HG03354 (cell line): ENCODE results near the gene LOXHD1.

Experiments used
- ATAC-seq: cut with Tn5 transposase; IDR thresholded peaks from one replicate; pipeline ENCODE4 v1.9.1; 2021; ENCODE audit warnings: mild to moderate bottlenecking; ENCODE audit not compliant: unreplicated experiment, poor library complexity, severe bottlenecking

The LOXHD1 gene

DNA sequence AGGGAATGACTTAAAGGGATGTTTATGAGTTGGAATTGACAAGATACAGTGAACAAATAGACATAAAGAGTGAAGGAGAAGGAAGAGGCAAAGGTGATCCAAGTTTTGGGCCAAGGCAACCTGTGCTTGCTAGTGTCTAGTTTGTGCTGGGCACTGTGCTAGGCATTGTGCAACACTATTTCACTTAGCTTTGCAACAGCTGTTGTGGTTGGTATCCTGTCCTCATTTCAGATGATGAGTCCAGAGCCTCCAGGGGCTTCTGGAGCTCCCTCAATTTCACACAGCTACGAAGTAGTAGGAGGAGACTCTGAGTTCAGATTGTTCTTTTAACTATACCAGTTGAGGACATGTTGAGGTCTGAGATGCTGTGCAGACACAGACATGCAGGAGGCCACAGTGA lies 18.1 kb upstream of the LOXHD1 start:
- no peak for ATAC-seq

DNA sequence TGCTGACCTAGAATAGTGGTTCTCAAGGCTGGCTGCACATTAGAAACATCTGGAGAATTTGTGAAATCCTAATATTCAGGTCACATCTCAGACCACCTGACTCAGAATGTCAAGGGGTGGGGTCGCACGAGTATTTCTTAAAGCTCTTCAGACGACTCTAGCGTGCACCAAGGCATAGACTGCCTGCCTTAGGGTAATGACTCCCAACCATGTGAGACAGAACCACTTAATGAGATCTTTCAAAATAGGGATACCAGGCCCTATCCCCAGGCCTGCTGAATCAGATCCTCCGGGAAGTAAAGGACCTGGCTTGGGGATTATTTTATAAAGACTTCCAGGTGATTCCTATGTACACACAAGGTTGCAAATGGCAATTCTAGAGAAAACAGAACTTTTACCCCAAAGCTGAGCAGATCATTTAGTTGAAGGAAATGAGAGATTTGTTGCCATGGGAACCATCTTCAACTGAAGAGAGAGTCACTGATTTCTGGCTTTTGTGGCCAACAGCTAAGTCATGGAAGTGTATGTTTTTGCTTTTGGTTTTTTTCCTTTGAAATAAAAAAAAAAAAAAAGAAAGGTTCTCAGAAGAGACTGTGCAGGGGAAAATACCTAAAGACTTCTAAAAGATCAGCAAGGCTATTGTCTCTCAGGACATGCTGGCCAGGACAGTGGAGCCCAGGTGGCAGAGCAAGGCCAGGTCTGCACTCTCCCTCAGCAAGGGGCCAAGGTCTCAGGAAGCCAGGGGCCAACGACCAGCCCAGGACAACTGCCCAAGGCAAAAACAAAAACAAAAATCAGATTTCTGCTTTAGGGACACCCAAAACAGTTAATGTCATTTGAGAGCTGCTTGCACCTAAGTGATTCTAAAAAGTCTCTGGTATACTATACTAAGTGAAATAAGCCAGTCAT lies 15.3 kb upstream of the LOXHD1 start:
- no peak for ATAC-seq

DNA sequence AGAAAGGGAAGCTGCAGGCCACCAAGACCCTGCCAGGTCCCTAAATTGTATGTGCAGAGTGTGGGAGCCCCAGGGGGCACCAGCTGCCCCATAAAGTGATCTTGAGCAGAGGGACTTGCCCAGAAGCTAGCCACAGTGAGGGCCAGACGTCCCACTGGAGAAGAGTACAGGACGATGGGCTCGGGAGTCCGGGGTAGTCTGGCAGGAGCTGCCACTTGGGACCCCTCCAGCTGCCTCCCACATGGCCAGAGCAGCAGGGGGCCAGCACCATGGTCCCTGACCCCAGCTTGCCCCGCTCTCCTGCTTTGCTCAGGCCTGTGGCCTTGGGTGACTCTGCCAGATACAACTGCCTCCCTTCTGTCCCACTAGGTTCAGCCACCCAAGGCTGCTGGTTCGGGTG lies 11.7 kb upstream of the LOXHD1 start:
- ATAC-seq: no peak

DNA sequence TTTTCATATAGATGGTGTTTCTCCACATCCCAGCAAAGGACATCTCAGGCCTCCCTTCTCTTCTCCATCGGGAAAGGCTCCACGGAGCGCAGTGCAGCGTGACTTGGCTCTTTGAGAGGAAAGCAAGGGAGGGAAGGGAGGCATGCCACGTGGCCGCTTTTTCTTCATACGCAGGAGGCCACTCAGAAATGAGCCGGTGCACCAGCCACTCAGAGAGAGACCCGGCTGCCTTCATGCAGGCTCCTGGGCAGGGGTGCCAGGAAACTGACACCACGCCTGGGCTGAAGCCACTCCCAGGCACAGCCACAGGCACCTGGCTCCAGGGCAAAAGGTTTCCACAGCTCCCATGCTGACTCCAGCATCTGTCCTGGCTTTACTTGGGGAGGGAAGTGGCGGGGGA lies 11.1 kb upstream of the LOXHD1 start:
- ATAC-seq: no peak

DNA sequence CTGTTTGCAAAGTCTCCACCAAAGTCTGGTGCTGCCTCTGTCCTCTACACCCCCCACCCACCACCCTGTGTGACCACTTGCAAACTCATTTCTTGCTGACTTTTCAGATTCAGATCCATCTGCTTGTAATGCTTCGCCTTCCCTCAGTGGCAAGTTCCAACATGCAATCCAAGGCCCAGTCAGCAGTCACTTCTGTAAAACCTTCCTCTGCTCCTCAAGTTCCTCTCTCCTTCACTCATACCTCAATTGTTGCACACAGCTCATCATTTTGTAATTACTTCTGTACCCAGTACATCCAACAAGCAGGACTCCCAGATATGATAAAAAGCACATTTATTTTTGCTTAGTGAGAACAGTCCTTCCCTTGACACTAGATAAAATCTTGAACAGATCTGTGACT lies 6.5 kb upstream of the LOXHD1 start:
- ATAC-seq: no peak

DNA sequence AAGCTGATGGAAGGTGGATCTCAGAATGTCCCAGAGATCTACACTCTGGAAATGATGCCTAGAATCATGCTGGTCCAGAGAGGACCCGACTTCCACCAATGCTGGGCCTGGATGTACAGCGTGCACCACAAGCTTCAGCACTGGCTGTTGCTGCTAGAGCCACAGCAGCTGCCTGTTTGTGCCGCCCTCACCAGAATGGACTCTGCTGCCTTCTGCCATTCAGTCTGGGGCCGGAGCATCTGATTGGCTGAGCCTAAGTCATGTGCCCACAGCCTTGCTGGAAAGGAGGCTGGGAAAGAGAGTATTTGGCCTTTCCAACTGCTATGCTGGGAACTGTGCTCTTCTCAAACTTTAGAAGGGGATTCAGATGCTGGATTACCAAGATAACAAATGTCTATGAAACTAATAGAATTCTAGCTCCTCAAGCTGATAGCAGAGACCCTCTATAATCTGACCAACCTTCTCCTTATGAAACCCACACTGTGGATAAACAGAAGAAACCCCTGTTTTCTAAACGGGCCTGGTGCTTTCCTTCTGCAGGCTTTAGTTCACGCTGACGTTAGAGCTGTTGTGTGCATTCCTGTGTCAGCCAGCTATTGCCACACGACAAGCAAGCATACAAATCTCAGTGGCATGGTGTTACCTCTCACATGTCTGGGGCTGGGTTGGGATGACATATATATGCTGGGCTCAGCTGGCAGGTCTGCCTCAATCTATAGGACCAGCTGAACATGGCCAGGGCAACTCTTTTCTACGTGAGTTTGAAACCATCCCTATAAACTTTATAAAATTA lies 4.1 kb upstream of the LOXHD1 start:
- ATAC-seq: no peak

DNA sequence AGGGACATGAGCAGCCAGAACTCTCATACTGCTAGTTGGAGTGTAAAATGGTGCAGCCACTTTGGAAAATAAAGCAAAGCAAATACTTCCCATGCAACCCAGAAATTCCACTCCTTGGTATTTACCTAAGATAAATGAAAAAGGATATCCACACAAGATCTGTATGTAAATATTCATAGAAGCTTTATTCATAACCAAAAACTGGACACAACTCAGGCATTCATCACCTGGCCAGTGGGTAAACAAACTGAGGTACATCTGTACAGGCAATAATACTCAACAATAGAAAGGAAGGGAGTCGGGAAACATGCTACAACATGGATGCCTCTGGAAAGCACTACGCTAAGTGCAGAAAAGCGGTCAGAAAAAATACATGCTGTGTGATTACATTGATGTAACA lies 2.5 kb upstream of the LOXHD1 start:
- no peak for ATAC-seq

DNA sequence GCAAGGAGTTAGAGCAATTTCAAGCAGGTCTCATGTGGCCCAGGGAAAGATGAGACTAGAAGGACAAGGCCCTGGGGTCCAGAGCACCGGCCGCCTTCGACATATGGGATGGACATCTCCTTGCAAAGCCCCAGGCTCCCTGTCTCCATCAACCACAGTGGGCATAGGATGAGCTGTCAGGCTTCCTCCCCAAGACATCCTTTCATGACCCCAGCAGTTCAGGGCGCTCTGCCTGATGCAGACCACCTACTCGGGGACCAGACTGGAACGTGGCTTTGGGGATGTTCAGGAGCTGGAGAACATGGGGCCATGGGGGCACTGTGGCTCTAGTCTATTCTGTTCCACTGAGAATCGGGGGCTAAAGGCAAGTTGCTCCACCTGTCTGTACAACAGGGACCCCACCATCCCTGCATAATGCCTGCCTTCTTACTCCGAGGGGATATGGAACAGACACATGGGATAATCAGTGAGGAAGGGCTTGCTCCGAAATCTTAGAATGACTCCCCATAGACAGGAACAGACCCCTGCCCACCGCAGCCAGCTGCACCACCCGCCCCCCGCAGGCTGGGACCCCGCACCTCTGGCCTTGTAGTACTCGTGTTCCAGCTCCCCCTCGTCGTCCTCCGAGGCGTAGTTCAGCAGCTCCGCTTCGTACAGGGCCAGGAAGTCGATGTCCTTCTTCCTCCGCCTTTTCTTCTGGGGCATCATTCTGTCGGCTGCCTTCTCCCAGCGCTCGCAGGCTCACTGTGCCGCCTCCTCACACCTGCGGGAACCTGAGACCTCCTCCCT lies 500 bp downstream of the LOXHD1 start:
- no peak for ATAC-seq

DNA sequence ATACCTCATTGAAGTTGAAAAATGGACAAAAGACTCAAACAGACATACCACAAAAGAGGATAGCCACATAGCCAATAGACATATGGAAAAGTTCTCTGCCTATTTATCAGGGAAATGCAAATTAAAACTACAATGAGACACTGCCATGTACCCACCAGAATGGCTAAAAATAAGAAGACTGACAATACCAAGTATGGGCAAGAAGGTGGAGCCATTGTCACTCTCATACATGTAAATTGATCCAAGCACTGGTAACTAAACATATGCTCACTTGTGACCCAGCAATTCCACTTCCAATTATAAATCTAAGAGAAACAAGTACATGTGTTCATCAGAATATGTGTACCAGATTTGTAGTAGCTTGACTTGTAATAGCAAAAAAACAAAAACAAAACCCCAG lies 4.6 kb downstream of the LOXHD1 start:
- no peak for ATAC-seq

DNA sequence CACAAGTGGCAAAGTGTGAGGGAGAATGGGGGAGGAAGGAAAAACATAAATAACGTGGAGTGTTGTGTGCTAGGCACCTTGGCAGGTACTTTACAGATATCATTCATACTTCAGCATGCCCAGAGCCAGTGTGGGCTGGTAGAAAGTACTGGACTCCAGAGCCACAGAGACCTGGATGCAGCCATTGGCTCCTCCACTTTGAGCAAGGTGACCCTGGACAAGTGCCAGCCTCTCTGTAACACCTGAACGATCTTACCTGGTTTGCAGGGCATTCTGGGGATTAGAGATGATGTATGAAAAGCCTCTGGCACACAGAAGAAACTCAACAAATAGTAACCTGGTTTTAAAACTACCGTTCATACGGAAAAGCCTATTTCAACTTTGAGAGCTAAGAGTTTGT lies 6.3 kb downstream of the LOXHD1 start:
- ATAC-seq: no peak

DNA sequence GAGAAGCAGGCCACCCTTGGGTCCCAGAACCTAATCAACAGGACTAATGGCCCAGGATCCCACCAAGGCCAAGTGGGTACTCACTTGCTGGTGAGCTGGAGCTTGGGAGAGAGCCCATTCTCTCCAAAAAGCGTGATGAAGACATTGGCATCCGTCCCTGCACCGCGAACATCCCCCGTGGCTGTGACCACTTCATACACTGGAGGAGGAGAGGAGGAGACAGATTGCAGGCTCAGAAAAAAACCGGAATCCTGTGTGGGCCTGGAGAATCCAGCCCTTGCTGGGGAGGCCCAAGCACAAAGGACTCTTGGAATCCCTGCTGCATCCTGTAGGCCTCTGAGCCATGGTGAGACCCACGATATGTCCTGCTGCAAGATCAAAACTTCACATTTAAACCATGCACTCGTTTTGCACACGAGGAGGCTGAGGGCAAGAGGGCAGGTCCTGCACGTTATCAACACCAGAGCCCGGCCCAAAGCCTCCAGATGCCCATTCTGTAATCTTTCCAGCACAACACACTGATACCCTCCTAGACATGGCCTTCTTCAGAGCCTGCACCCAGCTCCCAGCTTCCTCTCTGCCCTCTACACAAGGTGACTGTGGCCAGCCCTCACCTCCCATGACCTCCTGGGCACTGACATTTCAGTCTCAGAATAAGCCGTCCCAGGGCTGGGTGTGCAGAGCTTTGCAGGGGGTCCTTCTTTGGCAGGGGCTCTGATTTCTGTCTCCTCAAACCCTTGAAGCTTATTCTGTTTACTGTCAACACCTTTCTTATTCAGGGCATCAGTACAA lies 7.8 kb downstream of the LOXHD1 start:
- ATAC-seq: no peak

DNA sequence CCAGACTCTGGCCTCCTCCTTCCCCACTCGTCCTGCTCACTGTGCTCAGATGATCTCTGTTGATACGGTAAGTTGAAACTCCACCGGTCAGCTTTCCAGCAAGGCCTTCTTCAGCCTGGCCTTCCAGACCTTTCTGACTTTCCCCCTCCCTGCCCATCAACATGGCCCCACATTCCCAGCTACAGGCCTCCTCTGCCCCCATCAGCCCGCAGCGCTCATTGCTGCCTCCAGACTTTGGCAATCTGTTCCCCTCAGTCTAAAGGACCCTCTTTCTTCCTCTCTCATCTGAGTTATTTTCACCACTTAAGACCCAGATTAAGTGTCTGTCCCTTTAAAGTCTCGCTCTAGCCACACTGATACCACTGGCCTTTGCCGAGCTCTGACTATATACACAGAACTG lies 10.6 kb downstream of the LOXHD1 start:
- no peak for ATAC-seq

DNA sequence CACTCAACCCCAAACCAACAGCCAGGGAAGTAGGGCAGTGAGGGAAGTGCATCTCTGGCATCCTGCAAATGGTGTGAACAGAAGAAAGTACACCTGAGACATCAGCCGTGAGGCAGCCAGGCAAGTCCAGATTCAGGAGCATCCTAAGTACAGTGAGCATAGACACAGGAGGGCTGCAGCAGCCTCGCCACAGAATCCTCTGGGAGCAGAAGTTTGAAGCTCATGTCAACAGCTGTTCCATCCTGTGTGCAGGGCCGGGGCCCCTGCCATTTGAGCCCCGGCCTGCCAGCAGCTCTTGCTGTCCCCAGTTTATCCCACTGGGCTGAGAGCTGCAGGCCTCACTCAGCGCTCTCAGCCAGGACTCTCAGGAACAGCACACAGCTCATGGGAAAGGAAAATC lies 14.5 kb downstream of the LOXHD1 start:
- no peak for ATAC-seq

DNA sequence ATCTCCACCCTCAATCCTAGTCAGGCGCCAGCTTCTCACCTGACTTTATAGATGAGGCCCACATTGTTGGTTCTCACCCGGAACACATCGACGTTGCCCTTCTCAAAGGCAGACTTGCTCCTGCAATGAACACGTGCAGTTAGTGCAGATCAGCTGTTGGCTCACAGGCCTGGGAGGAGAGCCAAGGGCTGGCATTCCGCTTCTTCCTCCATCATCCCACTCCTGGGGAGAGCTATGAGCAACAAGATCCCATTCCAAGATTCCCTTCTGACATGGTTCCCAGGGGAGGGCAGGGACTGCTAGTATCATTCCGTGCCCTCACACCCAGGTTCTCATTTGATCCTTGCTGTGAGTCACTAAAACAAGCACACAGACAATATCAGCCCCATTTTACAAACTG lies 15.1 kb downstream of the LOXHD1 start:
- no peak for ATAC-seq

DNA sequence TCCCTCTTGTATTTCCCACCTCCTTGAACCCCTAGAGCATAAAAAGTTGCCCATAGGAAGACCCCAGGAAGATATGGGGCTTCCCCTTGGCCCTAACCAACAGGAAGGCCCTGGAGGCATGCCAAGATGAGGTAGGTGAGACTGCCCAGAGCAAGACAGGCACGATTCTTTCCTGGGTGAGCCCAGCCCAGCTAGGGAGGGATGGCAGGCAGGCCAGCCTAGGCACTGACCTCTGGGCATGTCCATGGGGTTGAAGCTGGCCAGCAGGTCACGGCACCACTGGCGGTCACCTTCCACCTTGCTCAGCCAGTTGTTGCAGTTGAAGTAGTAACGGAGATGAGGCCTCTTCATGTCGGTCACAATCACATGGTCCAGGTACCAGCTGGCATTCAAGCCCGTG lies 17.6 kb downstream of the LOXHD1 start:
- ATAC-seq: no peak

DNA sequence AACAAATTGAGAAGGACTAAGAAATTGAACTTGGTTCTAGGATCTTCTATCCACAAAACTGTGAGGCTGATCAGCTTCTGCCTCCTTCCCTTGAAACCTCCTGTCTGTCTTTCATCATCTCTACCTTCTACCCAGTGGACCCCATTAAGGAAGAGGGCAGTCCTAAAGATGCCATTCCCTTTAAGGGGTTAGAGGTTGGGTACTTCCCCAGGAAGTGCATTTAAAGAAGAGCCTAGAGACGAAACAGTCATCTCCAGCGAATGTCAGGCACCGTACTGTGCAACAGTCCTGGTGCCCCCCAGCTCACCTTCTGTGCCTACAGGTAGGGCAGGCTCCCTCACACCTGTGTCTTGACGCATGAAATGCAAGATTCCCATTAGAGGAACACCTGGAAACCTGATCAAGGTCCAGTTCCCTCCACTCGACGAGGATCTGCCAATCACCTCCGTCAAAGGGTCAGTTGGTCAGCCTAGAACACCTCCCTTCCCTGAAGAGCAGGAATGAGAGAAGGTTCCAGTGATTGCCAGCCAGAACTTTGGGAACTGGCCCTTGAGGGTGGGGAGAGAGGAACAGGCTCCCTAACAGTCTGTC lies 20.9 kb downstream of the LOXHD1 start:
- ATAC-seq: no peak

DNA sequence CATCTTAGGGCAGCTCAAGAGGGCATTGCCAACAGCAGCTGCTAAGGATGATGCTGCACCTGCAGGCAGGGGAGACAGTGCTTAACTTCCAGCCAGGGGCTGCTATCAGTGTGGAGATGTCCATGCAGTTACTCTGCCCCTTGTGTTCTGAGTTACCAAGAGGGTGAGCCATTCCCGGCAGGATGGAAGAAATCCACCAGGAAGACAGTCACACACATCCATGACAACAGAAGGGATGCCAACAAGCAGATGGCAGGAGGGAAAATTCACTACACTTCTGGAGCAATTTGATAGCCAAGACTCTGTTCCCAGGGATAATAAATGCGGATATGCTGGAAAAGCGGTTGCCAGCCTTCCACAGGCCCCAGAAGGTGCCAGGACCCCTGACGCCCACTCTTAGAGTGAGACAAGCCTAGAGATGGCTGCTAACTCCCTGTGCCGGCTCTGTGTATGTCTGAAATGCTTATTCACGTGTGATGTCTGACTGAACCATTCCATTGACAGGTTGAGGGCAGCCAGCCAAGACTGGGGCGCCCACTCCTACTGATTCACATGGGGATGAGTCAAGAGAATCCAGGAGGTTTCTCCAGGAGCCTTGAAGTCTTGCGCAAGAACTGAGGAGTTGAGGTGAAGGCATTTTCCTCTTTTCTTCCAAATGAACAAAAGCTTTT lies 24.5 kb downstream of the LOXHD1 start:
- no peak for ATAC-seq

DNA sequence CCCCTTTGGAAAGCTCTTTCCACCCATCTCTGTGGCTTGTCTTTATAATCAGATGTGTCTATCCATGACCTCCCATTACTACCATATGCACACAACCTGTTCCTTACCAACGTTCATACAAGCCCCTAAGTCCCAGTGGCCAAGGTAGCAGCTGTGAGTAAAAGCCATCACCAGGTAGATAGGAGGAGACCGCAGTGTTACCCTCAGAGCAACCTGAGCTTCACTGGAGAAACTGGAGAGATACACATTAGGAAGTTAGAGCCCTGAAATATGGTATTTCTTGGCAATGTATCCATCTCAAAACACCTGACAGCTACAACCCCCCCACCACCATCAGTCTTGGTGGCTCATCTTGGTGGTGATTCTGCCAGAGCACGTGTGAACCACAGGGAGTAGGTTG lies 26.0 kb downstream of the LOXHD1 start:
- no peak for ATAC-seq

DNA sequence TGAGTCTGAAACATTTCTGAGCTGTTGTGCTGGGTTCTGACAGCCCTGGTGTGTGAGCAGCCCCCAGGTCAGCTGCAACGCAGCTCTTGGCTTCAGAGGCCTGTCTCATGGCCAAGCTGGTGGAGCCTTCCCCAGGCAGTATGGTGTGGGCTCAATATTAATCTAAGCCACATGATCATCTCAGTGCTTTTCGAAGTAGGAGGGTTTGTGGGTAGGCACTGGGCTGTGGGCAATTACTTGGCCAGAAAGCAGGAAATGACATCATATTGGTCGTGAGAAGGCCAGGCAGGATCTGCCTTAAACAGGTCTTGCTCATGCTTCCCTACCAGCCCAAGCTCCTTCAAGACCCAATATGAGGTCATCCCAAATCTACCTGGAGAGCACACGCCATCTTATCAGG lies 26.9 kb downstream of the LOXHD1 start:
- ATAC-seq: no peak
